ENCODE results near the gene GRIP1.

DNA sequence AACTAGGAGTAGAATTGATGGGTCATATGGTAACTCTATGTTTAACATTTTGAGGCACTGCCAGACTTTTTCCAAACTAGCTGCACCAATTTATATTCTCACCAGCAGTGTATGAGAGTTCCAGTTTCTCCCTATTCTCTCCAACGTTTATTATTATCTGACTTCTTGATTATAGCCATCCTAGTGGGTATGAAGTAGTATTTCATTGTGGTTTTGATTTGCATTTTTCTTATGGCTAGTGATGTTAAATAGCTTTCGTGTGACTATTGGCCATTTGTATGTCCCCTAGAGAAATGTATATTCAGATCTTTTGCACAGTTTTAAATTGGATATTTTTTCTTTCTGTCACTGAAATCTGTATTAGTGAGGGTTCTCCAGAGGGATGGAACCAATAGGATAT is 338.7 kb downstream of the GRIP1 start:
- no peak for TF ChIP-seq SPI1 (IDR thresholded peaks at IDR 0.05; ENCODE audit: low read depth, low read length)
- no peak for TF ChIP-seq TAF1 (IDR thresholded peaks at IDR 0.05; ENCODE audit: low read depth, low read length)
- no peak for TF ChIP-seq POLR2A (IDR thresholded peaks at IDR 0.05; ENCODE audit: low read depth, low read length)
- TF ChIP-seq POLR2AphosphoS5 (IDR thresholded peaks at IDR 0.05; ENCODE audit: low read depth, low read length): no peak
- TF ChIP-seq PAX5 (IDR thresholded peaks at IDR 0.05; ENCODE audit: insufficient read depth, low read length, severe bottlenecking): no peak
- TF ChIP-seq POU2F2 (IDR thresholded peaks at IDR 0.05; ENCODE audit: low read depth, low read length): no peak

Data from GM12891 (cell line).